IMR-90 (cell line): ENCODE measurements around the gene CDK10. TPM values are rescaled to one million over a fixed set of nuclear protein-coding genes. Genes with fewer than 3 reads are reported as not detected.

Experiments
- ATAC-seq: fragments of 200-7000 bp; cut with Tn5 transposase; 2 replicates; pipeline ENCODE4 v1.9.1; 2020; ENCODE audit warnings: low read depth, mild to moderate bottlenecking, moderate library complexity
- BruUV-seq: library from RNA; stranded (reverse); fragments of 400-500 nt; replicated peaks from 2 replicates; lab custom pipeline; 2021; lab: Mats Ljungman, UMichigan
- CTCF ChIA-PET: fragments of 300-600 bp; formaldehyde crosslinking; extraction: SDS; loops from one replicate; lab custom pipeline; 2021; ENCODE audit warnings: antibody characterized with exemption; lab: Yijun Ruan, JAX
- POLR2A ChIA-PET: fragments of 300-600 bp; sonication (Branson Sonifier 250); formaldehyde crosslinking; loops from one replicate; lab custom pipeline; 2022; ENCODE audit warnings: antibody characterized with exemption; ENCODE audit not compliant: unreplicated experiment; lab: Charles Lee
- DNase-seq: peaks from one replicate; pipeline ENCODE4 v3.0.0; 2013
- H2AFZ ChIP-seq: replicated peaks from 2 replicates; pipeline ENCODE3; 2013; ENCODE audit warnings: low read length, mild to moderate bottlenecking; ENCODE audit not compliant: poor library complexity
- H2AK5ac ChIP-seq: 2 replicates; pipeline ENCODE4 v1.6.1; 2013; ENCODE audit warnings: low read depth, low read length, inconsistent platforms
- H2AK9ac ChIP-seq: replicated peaks from 2 replicates; pipeline ENCODE3; 2013; ENCODE audit warnings: mild to moderate bottlenecking, low read depth, low read length, moderate library complexity; ENCODE audit not compliant: poor library complexity
- H2BK120ac ChIP-seq: 2 replicates; pipeline ENCODE4 v1.6.1; 2013; ENCODE audit warnings: low read depth, low read length, inconsistent platforms
- H2BK15ac ChIP-seq: 3 replicates; pipeline ENCODE4 v1.6.1; 2013; ENCODE audit warnings: low read depth, low read length, inconsistent platforms
- H2BK20ac ChIP-seq: 2 replicates; pipeline ENCODE4 v1.6.1; 2013; ENCODE audit warnings: low read depth, mild to moderate bottlenecking, inconsistent platforms, low read length, moderate library complexity
- H2BK5ac ChIP-seq: 2 replicates; pipeline ENCODE4 v1.6.1; 2013; ENCODE audit warnings: mild to moderate bottlenecking, low read depth, low read length, inconsistent platforms; ENCODE audit not compliant: poor library complexity, severe bottlenecking
- H3K14ac ChIP-seq: replicated peaks from 2 replicates; pipeline ENCODE4 v1.6.1; 2013; ENCODE audit warnings: low read depth, low read length, inconsistent platforms
- H3K18ac ChIP-seq: 2 replicates; pipeline ENCODE4 v1.6.1; 2013; ENCODE audit warnings: low read depth, low read length, control low read depth
- H3K23ac ChIP-seq: 2 replicates; pipeline ENCODE4 v1.6.1; 2013; ENCODE audit warnings: low read depth, low read length, inconsistent platforms
- H3K27ac ChIP-seq: 2 replicates; pipeline ENCODE4 v1.5.1; 2013; ENCODE audit warnings: mild to moderate bottlenecking, control low read depth, low read length; ENCODE audit not compliant: insufficient read depth
- H3K27me3 ChIP-seq: 2 replicates; pipeline ENCODE4 v1.6.1; 2013; ENCODE audit warnings: low read length; ENCODE audit not compliant: control insufficient read depth, insufficient read depth
- H3K36me3 ChIP-seq: 2 replicates; pipeline ENCODE4 v1.6.1; 2013; ENCODE audit warnings: low read length, mixed read lengths; ENCODE audit not compliant: control insufficient read depth, insufficient read depth
- H3K4ac ChIP-seq: 2 replicates; pipeline ENCODE4 v1.6.1; 2013; ENCODE audit warnings: low read depth, low read length, inconsistent platforms
- H3K4me1 ChIP-seq: 2 replicates; pipeline ENCODE4 v1.6.1; 2013; ENCODE audit warnings: low read length, mixed read lengths; ENCODE audit not compliant: control insufficient read depth, insufficient read depth
- H3K4me2 ChIP-seq: 2 replicates; pipeline ENCODE4 v1.6.1; 2013; ENCODE audit warnings: low read depth, mild to moderate bottlenecking, control low read depth, low read length, moderate library complexity
- H3K4me3 ChIP-seq: 2 replicates; pipeline ENCODE4 v1.5.1; 2013; ENCODE audit warnings: low read depth, mild to moderate bottlenecking, control low read depth, low read length, moderate library complexity; ENCODE audit not compliant: insufficient read depth
- H3K56ac ChIP-seq: 2 replicates; pipeline ENCODE4 v1.6.1; 2013; ENCODE audit warnings: low read length, inconsistent platforms; ENCODE audit not compliant: insufficient read depth; ENCODE audit errors: extremely low read depth
- H3K79me1 ChIP-seq, 2 experiments: 2 replicates each; pipeline ENCODE4 v1.6.1; 2013; ENCODE audit warnings: low read length in 2 of 2, inconsistent platforms in 1 of 2, low read depth in 1 of 2
- H3K9ac ChIP-seq: 2 replicates; pipeline ENCODE4 v1.6.1; 2013; ENCODE audit warnings: low read depth, low read length, control low read depth
- H3K9me1 ChIP-seq: 2 replicates; pipeline ENCODE4 v1.6.1; 2013; ENCODE audit warnings: low read length, inconsistent platforms; ENCODE audit not compliant: insufficient read depth
- H3K9me3 ChIP-seq: 2 replicates; pipeline ENCODE4 v1.6.1; 2013; ENCODE audit warnings: low read length; ENCODE audit not compliant: control insufficient read depth, insufficient read depth
- H4K20me1 ChIP-seq: 2 replicates; pipeline ENCODE4 v1.6.1; 2013; ENCODE audit warnings: low read length, inconsistent platforms; ENCODE audit not compliant: insufficient read depth
- H4K5ac ChIP-seq: 2 replicates; pipeline ENCODE4 v1.6.1; 2013; ENCODE audit warnings: mild to moderate bottlenecking, low read depth, low read length, control low read depth
- H4K8ac ChIP-seq, 2 experiments: 2 replicates each; pipeline ENCODE4 v1.6.1; 2013; ENCODE audit warnings: low read depth in 2 of 2, low read length in 2 of 2, control low read depth in 1 of 2, inconsistent platforms in 1 of 2
- H4K91ac ChIP-seq: 2 replicates; pipeline ENCODE4 v1.6.1; 2013; ENCODE audit warnings: low read depth, low read length, inconsistent platforms; ENCODE audit not compliant: insufficient read depth
- CHD1 ChIP-seq: IDR thresholded peaks from 2 replicates; pipeline ENCODE4 v1.6.1; 2012; ENCODE audit warnings: low read depth, low read length, improper control_type of control experiment
- NFE2L2 ChIP-seq: fragments of 150-350 bp; IDR thresholded peaks from 2 replicates; pipeline ENCODE4 v1.6.1; 2016; ENCODE audit warnings: low read depth, mild to moderate bottlenecking, low read length
- RAD21 ChIP-seq: IDR thresholded peaks from 2 replicates; pipeline ENCODE4 v1.6.1; 2012; ENCODE audit warnings: low read length, improper control_type of control experiment
- RCOR1 ChIP-seq: IDR thresholded peaks from 2 replicates; pipeline ENCODE4 v1.6.1; 2012; ENCODE audit warnings: mild to moderate bottlenecking, low read length, improper control_type of control experiment; ENCODE audit not compliant: insufficient replicate concordance
- RFX5 ChIP-seq: IDR thresholded peaks from 2 replicates; pipeline ENCODE4 v1.8.0; 2012; ENCODE audit warnings: low read depth, mild to moderate bottlenecking, low read length, moderate library complexity
- SMC3 ChIP-seq: fragments of 150-350 bp; IDR thresholded peaks from 2 replicates; pipeline ENCODE4 v1.6.1; 2016; ENCODE audit warnings: low read depth, mild to moderate bottlenecking, antibody characterized with exemption, low read length, moderate library complexity
- USF2 ChIP-seq: fragments of 150-350 bp; IDR thresholded peaks from 2 replicates; pipeline ENCODE4 v1.6.1; 2017; ENCODE audit warnings: mild to moderate bottlenecking, antibody characterized with exemption, low read length, low read depth
- WGBS, 2 experiments: methylation state at CpG; one replicate each; pipeline versions ENCODE4 v1.1.5 to v1.1.7; 2013; ENCODE audit warnings: missing lambda C conversion rate in 2 of 2; ENCODE audit not compliant: insufficient read length in 1 of 2; ENCODE audit errors: extremely low coverage in 2 of 2; 5-methylcytosine and 5-hydroxymethylcytosine counted together
- dilution Hi-C: fragments of 300-500 bp; cut with HindIII; formaldehyde crosslinking; loops from one replicate; pipeline ENCODE4 v1.14.3; 2018; ENCODE audit warnings: low sequenced_read_pairs; ENCODE audit not compliant: unreplicated experiment
- in situ Hi-C: fragments of 300-500 bp; cut with MboI; formaldehyde crosslinking; loops from 3 replicates; pipeline ENCODE4 v1.14.3; 2019; ENCODE audit warnings: low sequenced_read_pairs, inconsistent platforms, mixed read lengths
- intact Hi-C: fragments of 100-400 bp; cut with micrococcal nuclease; formaldehyde crosslinking; loops from 2 replicates; pipeline ENCODE4 v1.10.0; 2022
- polyA plus RNA-seq, 3 experiments: library from polyadenylated mRNA; depleted of rRNA; stranded (reverse); fragments of >200 nt; gene quantifications; 2 replicates each; pipeline ENCODE4 v1.2.3, GENCODE V29; 2012; ENCODE audit warnings: low replicate concordance in 1 of 3
- total RNA-seq: library from RNA; depleted of rRNA; stranded (reverse); fragments of >200 nt; gene quantifications from 2 replicates; pipeline ENCODE4 v1.2.3, GENCODE V29; 2012
- TF ChIP-seq, protein P1 (sequence below): conservative IDR thresholded peaks from 2 replicates; pipeline ENCODE4 v1.5.1; 2012; ENCODE audit warnings: mild to moderate bottlenecking, low read depth, low read length, improper control_type of control experiment

CDK10 gene
- total and polyA plus RNA-seq, 2 of the 4 experiments (the other 2 are of a cell fraction) = 19.5 to 61.8 TPM

DNA sequence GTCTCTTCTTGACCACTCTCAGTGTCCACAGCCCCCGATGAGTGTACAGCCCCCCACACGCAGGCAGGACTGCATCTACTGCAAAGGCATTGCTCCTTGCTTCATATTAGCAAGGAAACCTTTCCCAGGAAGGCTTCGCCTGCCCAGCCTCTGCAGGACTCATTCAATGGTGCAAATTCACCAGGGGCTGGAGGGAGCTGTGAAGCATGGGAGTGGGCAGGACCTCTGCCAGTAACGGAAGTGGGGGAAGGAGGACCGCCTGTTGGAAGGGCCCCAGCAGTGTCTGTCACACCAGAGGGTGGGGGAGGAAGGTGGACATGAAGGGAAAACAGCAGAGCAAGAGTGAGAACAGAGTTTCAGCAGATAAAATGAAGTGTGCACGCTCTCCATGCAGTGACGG is 26.3 kb upstream of the CDK10 start:
- CTCF ChIA-PET = no interaction called here
- Histone ChIP-seq H3K4me1 (peaks cover 7% of the 10 kb centered on the region), H4K91ac (no peak overlapping the region), H2AFZ (no peak overlapping the region), H3K23ac (no peak overlapping the region), H3K18ac (no peak overlapping the region), H2BK120ac (no peak overlapping the region), H2BK15ac (no peak overlapping the region), H2AK9ac (no peak overlapping the region), H2BK5ac (no peak overlapping the region), H3K4me3 (no peak overlapping the region), H3K4me2 (no peak overlapping the region), H3K27ac (no peak overlapping the region), H3K9me3 (no peaks in the 10 kb centered on the region), H4K5ac (no peak overlapping the region), H3K79me1 (peaks cover 15 to 44% of the 10 kb centered on the region in 2 experiments), H3K56ac (no peak overlapping the region), H3K27me3 (no peaks in the 10 kb centered on the region), H3K14ac (no peak overlapping the region), H3K9me1 (peaks cover 7% of the 10 kb centered on the region; the same call in 1 of the 2 replicates), H3K36me3 (peaks cover 16% of the 10 kb centered on the region), H2BK20ac (no peak overlapping the region), H3K9ac (no peak overlapping the region), H2AK5ac (no peak overlapping the region), H4K8ac (no peak overlapping the region), H4K20me1 (peaks cover 9% of the 10 kb centered on the region), H3K4ac (no peak overlapping the region)
- BruUV-seq = no TSS peak
- intact Hi-C loops (no loop called here), in situ Hi-C loops (no loop called here), dilution Hi-C loops (no loop called here)
- WGBS, 2 experiments = 82% methylated on average over 7 of the region's 7 CpGs; no CpG with 5 or more reads in 1 of the 2 experiments
- POLR2A ChIA-PET = no interaction called here
- ATAC-seq (no peak), DNase-seq (no peak)
- TF ChIP-seq SMC3 = no peak
- TF ChIP-seq RCOR1 = no peak
- no peak for TF ChIP-seq RAD21
- TF ChIP-seq CHD1 = no peak
- no peak for TF ChIP-seq NFE2L2
- TF ChIP-seq USF2 = no peak
- TF ChIP-seq, protein P1, sequence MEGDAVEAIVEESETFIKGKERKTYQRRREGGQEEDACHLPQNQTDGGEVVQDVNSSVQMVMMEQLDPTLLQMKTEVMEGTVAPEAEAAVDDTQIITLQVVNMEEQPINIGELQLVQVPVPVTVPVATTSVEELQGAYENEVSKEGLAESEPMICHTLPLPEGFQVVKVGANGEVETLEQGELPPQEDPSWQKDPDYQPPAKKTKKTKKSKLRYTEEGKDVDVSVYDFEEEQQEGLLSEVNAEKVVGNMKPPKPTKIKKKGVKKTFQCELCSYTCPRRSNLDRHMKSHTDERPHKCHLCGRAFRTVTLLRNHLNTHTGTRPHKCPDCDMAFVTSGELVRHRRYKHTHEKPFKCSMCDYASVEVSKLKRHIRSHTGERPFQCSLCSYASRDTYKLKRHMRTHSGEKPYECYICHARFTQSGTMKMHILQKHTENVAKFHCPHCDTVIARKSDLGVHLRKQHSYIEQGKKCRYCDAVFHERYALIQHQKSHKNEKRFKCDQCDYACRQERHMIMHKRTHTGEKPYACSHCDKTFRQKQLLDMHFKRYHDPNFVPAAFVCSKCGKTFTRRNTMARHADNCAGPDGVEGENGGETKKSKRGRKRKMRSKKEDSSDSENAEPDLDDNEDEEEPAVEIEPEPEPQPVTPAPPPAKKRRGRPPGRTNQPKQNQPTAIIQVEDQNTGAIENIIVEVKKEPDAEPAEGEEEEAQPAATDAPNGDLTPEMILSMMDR = no peak
- TF ChIP-seq RFX5 = no peak
